Measurements from ENCODE around the gene SPI1. TPM values are rescaled to one million over a fixed set of nuclear protein-coding genes. Genes with fewer than 3 reads are reported as not detected.

SPI1 gene
- polyA plus RNA-seq, 2 of the 4 experiments (the other 2 are of a cell fraction), result 0.14 TPM; not detected in 1

DNA sequence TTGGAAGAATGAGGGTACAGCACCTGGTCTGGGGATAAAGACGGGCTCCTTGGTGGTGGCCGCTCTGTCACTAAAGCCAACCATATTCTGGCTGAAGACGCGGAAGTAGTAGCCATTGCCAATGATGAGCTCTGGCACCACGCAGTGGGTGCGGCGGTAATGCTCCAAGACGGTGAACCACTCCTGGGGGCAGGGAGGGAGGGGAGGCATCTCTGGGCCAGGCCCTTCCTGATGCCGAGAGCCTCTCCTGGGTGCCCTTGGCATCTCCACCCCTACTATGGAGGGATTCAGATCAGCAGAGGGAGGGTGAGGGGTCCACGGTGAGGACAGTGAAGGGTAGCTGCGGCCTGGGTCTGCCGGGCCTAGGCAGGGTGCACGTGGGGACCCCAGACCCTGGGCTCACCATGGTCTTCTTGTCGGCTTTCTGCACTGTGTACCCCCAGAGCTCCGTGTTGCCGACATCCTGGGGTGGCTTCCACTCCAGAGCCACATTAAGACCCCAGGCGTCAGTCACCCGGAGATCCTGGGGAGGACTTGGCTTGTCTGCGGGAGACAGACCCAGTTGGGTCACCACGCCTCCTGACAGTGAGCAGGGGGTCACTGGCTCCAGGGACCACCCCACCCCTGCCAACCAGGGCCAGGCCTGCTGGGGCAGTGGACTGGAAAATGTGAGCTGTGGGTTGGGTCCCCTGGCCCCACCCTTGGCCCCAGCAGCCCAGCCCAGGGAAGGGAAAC lies 45.4 kb downstream of the SPI1 start:
- no peak for ATAC-seq
- Histone ChIP-seq H3K27ac (no peak overlapping the region), H3K4me1 (peaks cover 10% of the 10 kb centered on the region; the same call in 2 of the 3 replicates), H3K4me2 (no peak overlapping the region), H3K4me3 (no peak overlapping the region), H3K9me3 (no peaks in the 10 kb centered on the region)
- TF ChIP-seq RCOR1 (IDR thresholded peaks at IDR 0.05; ENCODE audit: low read depth, low read length) (no peak), ZSCAN20 (CRISPR knock-in tag; IDR thresholded peaks at IDR 0.05) (no peak), ELK1 (IDR thresholded peaks at IDR 0.05; ENCODE audit: low read depth, low read length) (no peak), NR3C1 (IDR thresholded peaks at IDR 0.05) (no peak), CBX2 (IDR thresholded peaks at IDR 0.05; ENCODE audit: borderline replicate concordance, low read depth) (no peak), POLR2AphosphoS2 (conservative IDR thresholded peaks at IDR 0.05; ENCODE audit: low read length) (no peak), EHF (CRISPR knock-in tag; IDR thresholded peaks at IDR 0.05) (no peak), MAFK (IDR thresholded peaks at IDR 0.05; ENCODE audit: partially characterized antibody) (no peak), GATA3 (IDR thresholded peaks at IDR 0.05; ENCODE audit: borderline replicate concordance) (no peak), HMGXB4 (CRISPR knock-in tag; IDR thresholded peaks at IDR 0.05; ENCODE audit: borderline replicate concordance) (no peak), HOXB13 (CRISPR knock-in tag; IDR thresholded peaks at IDR 0.05; ENCODE audit: low read depth) (no peak), RFX5 (IDR thresholded peaks at IDR 0.05) (no peak), E2F6 (IDR thresholded peaks at IDR 0.05; ENCODE audit: borderline replicate concordance, low read depth) (no peak)
- TF ChIP-seq, protein P1, sequence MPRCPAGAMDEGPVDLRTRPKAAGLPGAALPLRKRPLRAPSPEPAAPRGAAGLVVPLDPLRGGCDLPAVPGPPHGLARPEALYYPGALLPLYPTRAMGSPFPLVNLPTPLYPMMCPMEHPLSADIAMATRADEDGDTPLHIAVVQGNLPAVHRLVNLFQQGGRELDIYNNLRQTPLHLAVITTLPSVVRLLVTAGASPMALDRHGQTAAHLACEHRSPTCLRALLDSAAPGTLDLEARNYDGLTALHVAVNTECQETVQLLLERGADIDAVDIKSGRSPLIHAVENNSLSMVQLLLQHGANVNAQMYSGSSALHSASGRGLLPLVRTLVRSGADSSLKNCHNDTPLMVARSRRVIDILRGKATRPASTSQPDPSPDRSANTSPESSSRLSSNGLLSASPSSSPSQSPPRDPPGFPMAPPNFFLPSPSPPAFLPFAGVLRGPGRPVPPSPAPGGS (IDR thresholded peaks at IDR 0.05), result no peak
- ChIA-PET POLR2A (no interaction called here), CTCF (interaction anchor here (0.6 to 2.7 kb wide), 7 partner anchors 16 to 1413 kb away, joined by 3 to 16 read pairs (median 3); no protein-coding TSS in a partner anchor)
- DNase-seq (ENCODE audit: low read depth in 1 of 2, low spot score in 1 of 2), result no peak
- 92% methylated on average over 14 of the region's 20 CpGs for WGBS (ENCODE audit: missing lambda C conversion rate)
- FAIRE-seq, result no peak

DNA sequence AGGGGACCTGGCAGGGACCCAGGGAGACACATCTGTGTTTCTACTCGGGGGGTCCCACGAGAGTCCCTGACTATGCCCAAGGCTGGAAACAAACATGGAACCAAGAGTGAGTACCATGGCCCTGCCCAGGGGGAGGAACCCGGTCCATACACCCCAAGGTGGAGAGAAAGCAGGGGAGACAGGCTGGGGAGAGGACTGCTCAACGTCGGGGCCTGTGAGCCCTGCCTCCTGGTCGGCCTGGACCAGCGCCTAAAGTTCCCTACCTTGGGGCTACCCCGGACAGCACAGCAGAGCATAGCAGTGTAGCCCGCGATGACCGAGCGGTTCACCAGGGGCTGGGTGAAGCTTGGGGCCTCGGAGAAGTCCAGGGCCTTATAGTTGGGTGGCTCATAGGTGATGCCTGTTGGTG lies 46.0 kb downstream of the SPI1 start:
- POLR2A ChIA-PET, result no interaction called here
- no peak for ATAC-seq
- Histone ChIP-seq H3K27ac (no peak overlapping the region), H3K4me3 (no peak overlapping the region), H3K9me3 (no peaks in the 10 kb centered on the region), H3K4me2 (no peak overlapping the region), H3K4me1 (peaks cover 3% of the 10 kb centered on the region; the same call in 1 of the 3 replicates)
- no peak for DNase-seq (ENCODE audit: low read depth in 1 of 2, low spot score in 1 of 2)
- FAIRE-seq, result no peak
- CTCF ChIA-PET, result interaction anchor here (1.7 to 2.7 kb wide), 2 partner anchors 23 to 98 kb away, joined by 3 to 16 read pairs; no protein-coding TSS in a partner anchor
- WGBS (ENCODE audit: missing lambda C conversion rate), result 77% methylated on average over 13 of the region's 13 CpGs
- TF ChIP-seq CHD2 (IDR thresholded peaks at IDR 0.05; ENCODE audit: low read length, partially characterized antibody) (no peak), MYC (IDR thresholded peaks at IDR 0.05; ENCODE audit: borderline replicate concordance, low read length) (no peak), KDM1A (IDR thresholded peaks at IDR 0.05; ENCODE audit: low read depth) (no peak), E2F6 (IDR thresholded peaks at IDR 0.05; ENCODE audit: borderline replicate concordance, low read depth) (no peak), FOSB (CRISPR knock-in tag; IDR thresholded peaks at IDR 0.05) (no peak), HOXB13 (CRISPR knock-in tag; IDR thresholded peaks at IDR 0.05; ENCODE audit: low read depth) (no peak), RARB (CRISPR knock-in tag; IDR thresholded peaks at IDR 0.05) (no peak), FOXS1 (CRISPR knock-in tag; IDR thresholded peaks at IDR 0.05) (no peak), JUNB (IDR thresholded peaks at IDR 0.05) (no peak), NPAS2 (CRISPR knock-in tag; IDR thresholded peaks at IDR 0.05; ENCODE audit: borderline replicate concordance) (no peak), MAZ (IDR thresholded peaks at IDR 0.05; ENCODE audit: borderline replicate concordance, low read depth, low read length) (no peak), EP300 (IDR thresholded peaks at IDR 0.05) (no peak)
- TF ChIP-seq, protein P1 (IDR thresholded peaks at IDR 0.05), result no peak
- TF ChIP-seq, protein P2, sequence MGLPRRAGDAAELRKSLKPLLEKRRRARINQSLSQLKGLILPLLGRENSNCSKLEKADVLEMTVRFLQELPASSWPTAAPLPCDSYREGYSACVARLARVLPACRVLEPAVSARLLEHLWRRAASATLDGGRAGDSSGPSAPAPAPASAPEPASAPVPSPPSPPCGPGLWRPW (IDR thresholded peaks at IDR 0.05), result no peak
- TF ChIP-seq, protein P3, sequence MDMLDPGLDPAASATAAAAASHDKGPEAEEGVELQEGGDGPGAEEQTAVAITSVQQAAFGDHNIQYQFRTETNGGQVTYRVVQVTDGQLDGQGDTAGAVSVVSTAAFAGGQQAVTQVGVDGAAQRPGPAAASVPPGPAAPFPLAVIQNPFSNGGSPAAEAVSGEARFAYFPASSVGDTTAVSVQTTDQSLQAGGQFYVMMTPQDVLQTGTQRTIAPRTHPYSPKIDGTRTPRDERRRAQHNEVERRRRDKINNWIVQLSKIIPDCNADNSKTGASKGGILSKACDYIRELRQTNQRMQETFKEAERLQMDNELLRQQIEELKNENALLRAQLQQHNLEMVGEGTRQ (IDR thresholded peaks at IDR 0.05), result no peak
- TF ChIP-seq, protein P4, sequence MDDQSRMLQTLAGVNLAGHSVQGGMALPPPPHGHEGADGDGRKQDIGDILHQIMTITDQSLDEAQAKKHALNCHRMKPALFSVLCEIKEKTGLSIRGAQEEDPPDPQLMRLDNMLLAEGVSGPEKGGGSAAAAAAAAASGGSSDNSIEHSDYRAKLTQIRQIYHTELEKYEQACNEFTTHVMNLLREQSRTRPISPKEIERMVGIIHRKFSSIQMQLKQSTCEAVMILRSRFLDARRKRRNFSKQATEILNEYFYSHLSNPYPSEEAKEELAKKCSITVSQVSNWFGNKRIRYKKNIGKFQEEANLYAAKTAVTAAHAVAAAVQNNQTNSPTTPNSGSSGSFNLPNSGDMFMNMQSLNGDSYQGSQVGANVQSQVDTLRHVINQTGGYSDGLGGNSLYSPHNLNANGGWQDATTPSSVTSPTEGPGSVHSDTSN (IDR thresholded peaks at IDR 0.05), result no peak

Measured in A549 (cell line).